SKM-1 treated with dmso at 0.1 percent for 144 hours (cell line): ENCODE results near the gene AGPAT4.
"Not testable (repeated sequence)": the region's sequence is repeated elsewhere in the genome, so short reads cannot be mapped to it uniquely, and the experiment has no call there.

Source experiments
- DNase-seq: peaks from one replicate; lab custom pipeline; 2025; ENCODE audit not compliant: unreplicated experiment; lab: John Stamatoyannopoulos, UW

The AGPAT4 gene

DNA sequence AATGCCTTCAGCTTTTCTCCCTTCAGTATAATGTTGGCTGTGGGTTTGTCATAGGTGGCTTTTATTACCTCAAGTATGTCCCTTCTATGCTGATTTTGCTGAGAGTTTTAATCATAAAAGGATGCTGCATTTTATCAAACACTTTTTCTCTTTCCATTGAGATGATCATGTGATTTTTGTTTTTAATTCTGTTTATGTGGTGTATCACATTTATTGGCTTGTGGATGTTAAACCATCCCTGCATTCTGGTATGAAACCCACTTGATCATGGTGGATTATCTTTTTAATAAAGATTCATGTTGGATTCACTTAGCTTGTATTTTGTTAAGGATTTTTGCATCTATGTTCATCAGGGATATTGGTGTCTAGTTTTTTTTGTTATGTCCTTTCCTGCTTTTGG lies 150.5 kb downstream of the AGPAT4 start:
- DNase-seq: not testable (repeated sequence)

DNA sequence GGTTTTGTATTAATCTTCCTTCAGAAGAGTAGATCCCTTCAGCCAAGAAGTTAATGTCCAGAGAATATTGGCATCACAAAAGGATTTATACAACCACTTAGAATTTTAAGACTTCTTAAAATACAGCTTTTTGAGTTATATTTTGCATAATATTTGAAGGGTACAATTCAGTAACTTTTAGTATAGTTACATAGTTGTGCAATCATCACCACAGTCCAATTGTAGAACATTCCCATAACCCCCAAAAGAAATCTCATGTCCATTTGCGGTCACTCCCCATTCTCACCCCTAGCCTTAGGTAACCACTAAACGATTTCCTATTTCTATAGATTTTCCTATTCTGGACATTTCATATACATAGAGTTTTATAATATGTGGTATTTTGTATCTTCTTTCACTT lies 155.9 kb downstream of the AGPAT4 start:
- no peak for DNase-seq

DNA sequence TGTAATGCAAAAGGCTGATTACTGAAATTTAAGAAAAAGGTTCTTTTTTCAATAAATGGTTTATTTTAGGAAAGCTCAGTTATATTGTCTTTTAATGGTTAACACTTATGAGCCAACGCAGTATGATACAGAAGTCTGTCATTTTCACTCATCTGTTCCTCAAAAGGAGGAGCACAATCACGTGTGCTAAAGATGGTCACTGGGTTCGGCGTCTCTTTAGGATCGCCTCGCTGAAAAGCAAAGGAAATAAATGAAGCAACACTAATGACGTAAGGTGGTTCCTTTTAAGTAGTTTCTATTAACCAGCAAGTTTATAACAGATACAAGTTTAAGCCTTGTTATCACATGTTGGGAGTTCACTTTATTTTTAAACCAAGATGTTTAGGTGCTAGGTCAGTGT lies 156.6 kb downstream of the AGPAT4 start:
- no peak for DNase-seq

GRCh38 chr6:161116554-161116953 lies 157.3 kb downstream of the AGPAT4 start:
- DNase-seq: no peak

DNA sequence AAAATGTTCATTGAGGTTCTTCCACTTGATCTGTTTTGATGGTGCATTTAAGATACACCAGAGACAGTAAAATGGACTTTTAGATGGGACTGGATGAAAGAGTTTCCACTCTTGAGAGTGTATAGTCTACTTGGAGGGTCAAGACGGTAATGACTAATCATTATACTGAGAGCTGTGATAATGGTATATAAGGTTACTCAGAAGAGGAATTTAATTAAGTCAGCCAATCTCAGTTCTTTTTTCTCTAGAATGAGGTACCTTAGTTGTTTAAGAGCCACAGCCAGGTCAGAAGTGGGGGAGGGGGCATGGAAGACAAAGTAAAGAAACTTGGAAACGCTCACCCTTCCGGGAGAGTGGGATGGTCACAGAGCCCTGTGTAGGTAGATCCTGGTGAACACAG lies 158.4 kb downstream of the AGPAT4 start:
- no peak for DNase-seq

DNA sequence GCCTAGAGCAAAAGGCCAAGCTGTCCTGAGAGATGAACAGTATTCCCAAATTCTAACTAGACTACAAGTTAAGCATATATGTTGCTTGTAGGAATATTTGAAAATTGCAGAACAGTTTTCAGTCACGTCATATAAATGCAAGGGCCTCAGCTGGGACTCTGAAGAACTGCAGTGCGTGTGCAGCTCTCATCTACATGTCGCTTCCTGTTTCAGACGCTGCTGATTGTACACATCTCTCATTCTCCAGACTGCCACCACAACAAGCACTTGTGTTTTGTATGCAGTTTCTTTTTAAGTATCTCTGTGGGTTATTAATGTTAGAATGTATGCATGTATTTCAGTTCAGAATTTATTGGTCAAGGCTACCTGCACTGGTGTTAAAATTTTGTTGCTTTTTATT lies 162.6 kb downstream of the AGPAT4 start:
- no peak for DNase-seq

- DNase-seq: no peak
Observed at GRCh38 chr6:161110028-161110779, 163.7 kb downstream of the AGPAT4 start.

DNA sequence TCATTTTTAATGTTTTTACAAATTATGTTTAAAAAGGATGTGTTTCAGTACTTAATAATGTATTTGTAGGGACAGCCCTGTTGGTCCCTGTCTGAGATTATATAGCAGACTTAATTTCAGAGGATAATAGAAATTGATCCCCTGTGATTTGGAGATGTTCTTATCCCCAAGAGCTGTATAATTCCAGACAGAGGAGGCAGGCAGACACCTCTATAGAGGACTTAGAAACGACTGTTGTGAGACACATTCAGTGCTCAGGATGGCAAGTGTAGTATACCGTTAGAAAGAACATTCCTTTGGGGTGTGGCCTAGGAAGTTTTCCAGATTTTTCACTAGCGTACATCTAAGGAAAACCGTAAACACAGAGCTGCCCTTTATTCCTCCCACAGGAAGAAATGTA lies 164.5 kb downstream of the AGPAT4 start:
- DNase-seq: no peak

DNA sequence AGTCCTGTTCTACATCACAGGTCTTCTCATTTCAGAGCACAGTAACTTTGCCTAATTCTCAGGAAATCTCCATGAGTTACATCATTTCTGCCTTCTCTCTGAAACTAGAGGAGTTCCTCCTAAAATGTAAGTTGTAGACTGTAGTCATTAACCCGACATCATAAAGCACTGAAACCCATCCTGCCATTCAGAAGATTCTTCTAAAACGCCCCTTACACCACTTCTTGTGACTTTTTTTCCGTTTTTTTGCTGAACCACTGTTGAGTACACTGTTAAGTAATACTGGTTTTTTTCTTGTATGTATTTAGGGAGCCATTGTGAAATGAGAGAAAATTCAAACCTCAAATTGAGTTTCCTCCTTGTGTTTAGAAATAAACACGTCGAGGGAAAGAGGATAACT lies 164.9 kb downstream of the AGPAT4 start:
- no peak for DNase-seq

GRCh38 chr6:161107779-161108730 lies 165.8 kb downstream of the AGPAT4 start:
- no peak for DNase-seq

GRCh38 chr6:161105408-161105807 lies 168.5 kb downstream of the AGPAT4 start:
- no peak for DNase-seq

- DNase-seq: no peak
Observed at GRCh38 chr6:161104966-161105365, 168.9 kb downstream of the AGPAT4 start.

- DNase-seq: no peak
Observed at GRCh38 chr6:161103475-161103874, 170.4 kb downstream of the AGPAT4 start.

DNA sequence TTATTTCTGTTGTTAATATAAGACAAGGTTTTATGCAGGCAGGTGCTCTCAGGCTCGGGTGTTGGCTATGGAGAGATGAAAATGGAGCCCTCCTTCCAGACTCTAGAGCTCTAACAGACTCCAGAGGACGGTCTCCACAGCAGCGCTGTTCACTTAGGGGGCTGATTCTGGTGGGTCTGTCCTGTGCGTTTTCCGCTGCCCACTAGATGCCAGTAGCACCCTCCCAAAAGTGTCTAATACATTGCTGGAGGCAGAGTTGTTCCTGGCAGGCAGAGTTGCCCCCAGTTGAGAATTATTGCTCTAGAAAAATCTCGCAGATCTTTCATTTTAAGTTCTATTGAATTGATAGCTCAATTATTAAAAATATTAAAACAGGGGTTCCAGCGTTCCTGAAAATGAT lies 172.3 kb downstream of the AGPAT4 start:
- DNase-seq: no peak

DNA sequence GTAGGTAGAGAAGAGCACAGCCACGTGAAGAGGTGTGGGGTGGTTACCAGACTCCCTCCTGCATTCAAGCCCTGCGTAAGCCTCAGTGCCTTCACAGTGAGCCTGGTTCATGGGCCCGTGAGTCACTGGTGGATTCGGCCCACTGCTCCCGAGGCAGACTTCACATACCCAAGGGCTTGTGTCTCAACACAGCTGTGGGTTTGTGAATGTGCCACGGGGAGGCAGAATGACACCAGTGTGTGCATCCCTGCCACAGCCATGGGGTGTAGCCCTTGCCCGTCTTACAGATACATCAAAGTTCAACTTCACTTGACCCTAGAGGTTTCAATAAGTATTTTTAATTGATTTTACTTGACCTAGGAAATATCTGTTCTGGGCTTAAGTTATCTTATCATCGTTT lies 173.8 kb downstream of the AGPAT4 start:
- DNase-seq: no peak

DNA sequence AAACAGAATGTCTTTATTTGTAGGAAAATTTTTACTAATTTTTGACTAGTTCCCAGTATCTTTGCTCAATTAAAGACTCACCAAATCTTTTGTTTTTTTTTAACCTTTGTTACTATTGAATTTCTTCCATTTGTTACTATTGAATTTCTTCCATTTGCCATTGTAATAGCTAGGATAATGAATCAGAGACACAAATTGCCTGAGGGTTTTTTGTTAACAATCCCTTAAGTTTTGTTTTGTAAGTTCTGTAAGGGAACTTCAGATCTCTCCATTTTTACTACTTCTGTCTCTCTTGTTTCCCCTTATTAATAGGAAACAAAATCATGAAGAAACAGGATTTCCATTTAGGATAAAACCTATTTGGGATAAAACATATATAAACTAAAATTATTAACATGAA lies 177.9 kb downstream of the AGPAT4 start:
- DNase-seq: no peak

DNA sequence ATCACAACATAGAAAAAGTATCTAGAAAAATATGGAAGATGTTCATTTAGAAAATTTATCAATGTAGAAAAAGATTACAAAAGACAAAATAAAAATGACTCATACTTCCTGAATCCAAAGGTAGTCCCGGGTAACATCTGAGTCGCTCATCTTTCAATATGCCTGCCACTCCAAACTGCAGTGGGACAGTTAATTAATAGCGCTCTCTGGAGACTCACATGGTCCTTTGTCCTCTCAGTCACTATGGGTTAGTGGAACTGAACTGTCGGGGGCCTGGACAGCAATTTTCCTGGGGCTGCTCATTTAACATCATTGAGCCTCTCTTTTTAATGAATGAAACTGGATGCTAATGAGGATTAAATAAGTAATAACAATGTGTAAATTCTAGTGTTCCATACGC lies 178.9 kb downstream of the AGPAT4 start:
- no peak for DNase-seq

DNA sequence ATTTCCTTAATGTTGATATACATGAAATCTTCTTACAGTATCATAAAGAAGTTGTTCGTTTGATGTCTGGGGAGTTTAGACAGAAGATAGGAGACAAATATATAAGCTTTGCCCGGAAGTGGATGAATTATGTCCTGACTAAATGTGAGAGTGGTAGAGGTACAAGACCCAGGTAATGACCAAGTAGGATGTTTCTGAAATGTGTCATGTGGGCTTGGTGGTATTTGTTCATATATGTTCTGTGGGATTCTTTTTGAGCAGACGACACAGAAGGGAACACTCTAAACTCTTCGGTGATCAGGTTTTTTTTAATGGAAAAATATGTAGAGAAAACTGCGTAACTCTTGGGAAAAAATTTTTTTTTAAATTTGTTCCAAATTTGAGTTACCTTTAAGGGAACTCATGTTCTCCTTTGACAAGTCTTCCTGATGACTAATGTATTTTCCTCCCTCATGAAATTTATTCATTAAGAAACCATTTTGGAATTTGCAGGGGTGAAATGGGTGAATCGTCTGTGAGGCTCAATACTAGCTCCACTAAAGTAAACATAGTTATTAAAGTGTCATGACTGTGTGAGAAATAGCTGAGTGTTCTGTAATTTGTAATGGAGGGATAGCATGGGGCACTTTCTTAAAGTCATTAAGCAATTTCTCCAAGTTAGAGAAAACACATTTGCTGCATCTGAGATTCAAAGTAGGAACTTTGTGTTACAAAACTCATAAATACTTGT lies 181.7 kb downstream of the AGPAT4 start:
- DNase-seq: no peak

DNA sequence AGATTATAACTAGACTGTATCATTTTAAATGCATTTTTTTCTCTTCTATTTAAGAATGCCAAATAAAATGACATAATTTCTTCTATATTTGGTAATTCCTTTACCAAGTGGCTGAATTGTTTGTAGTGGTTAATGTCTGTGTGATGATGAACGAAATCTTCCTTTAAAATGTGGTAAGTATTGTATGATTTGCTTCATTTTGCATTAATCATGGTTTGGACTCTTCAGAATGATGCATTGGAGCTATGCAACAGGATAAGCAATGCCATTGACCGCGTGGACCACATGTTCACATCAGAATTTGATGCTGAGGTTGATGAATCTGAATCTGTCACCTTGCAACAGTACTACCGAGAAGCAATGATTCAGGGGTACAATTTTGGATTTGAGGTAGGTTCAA lies 182.7 kb downstream of the AGPAT4 start:
- DNase-seq: no peak

DNA sequence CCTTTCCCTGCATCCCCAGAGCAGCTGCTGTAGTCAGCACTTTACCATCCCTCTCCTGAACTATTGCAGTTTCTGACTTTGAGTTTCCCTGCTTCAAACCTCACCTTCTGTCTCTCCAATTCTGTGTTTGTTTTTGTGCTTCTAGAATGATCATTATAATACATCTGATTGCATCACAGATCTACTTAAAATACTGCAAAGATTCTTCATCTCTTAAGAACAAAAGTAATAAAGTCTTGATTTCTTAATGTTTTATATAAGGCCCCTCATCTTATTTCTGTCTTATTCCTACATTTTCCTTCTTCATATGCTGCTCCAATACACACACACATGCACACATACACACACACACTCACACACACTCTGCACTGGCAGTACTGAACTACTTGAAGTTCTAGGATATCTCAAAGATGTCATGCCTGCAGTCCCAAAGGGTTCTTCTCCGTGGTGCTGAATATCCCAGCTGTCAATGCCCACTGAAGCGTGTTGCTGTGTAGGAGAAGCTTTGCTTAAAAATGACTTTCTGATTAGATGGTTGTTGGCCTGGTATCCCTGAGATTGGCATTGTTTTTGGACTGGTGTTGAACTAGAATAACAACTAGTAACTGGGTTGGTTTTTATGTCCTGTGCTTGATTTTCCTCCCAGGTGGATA lies 185.1 kb downstream of the AGPAT4 start:
- DNase-seq: no peak

DNA sequence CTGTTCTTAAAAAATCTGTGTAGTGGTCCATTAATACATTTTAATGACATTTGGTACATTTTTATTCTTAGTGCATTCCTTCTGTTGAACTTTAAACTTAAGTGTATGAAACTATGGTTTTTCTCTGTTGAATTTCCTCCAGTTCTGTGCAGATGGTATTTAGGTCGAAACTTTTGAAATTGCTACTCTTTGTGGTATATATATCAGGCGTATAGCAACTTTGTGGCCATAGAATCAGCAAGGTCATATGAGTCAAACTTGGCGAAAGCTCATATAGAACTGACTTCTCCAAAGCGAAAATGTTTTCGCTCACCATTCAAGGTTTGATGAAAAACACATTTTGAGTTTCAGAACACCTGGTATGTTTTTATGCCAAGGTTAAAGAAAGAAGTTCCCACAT lies 188.6 kb downstream of the AGPAT4 start:
- no peak for DNase-seq
